Endodermal cell (in vitro differentiated cells): ENCODE results near the gene SEMA6D. TPM values are rescaled to one million over a fixed set of nuclear protein-coding genes. Genes with fewer than 3 reads are reported as not detected.

Experiments
- DNase-seq: peaks from one replicate; pipeline ENCODE4 v3.0.0-alpha.2; 2017
- H3K27ac ChIP-seq: 2 replicates; pipeline ENCODE4 v1.5.1; 2013; ENCODE audit warnings: mild to moderate bottlenecking, low read depth, low read length, moderate library complexity
- H3K27me3 ChIP-seq: 2 replicates; pipeline ENCODE4 v1.6.1; 2013; ENCODE audit warnings: mild to moderate bottlenecking, low read length, moderate library complexity; ENCODE audit not compliant: insufficient read depth, control insufficient read depth, poor library complexity, severe bottlenecking
- H3K36me3 ChIP-seq: 2 replicates; pipeline ENCODE4 v1.7.0; 2013; ENCODE audit warnings: mild to moderate bottlenecking, low read length, moderate library complexity; ENCODE audit not compliant: control insufficient read depth, insufficient read depth
- H3K4me1 ChIP-seq: one replicate; pipeline ENCODE4 v1.7.0; 2013; ENCODE audit warnings: low read length; ENCODE audit not compliant: control insufficient read depth, insufficient read depth
- H3K4me3 ChIP-seq: 2 replicates; pipeline ENCODE4 v1.5.1; 2013; ENCODE audit warnings: mild to moderate bottlenecking, low read length, moderate library complexity
- H3K9ac ChIP-seq: 2 replicates; pipeline ENCODE4 v1.6.1; 2013; ENCODE audit warnings: mild to moderate bottlenecking, low read length, moderate library complexity; ENCODE audit not compliant: poor library complexity, severe bottlenecking; ENCODE audit errors: extremely low read depth
- H3K9me3 ChIP-seq: 2 replicates; pipeline ENCODE4 v1.6.1; 2013; ENCODE audit warnings: mild to moderate bottlenecking, low read length, moderate library complexity; ENCODE audit not compliant: control insufficient read depth
- H3K27ac Mint-ChIP-seq: 2 replicates; pipeline ENCODE4 v1.8.0; 2020; ENCODE audit warnings: mixed read lengths
- H3K27me3 Mint-ChIP-seq: 2 replicates; pipeline ENCODE4 v1.8.0; 2021; ENCODE audit warnings: mild to moderate bottlenecking, mixed read lengths; ENCODE audit not compliant: insufficient read depth
- H3K36me3 Mint-ChIP-seq: 2 replicates; pipeline ENCODE4 v1.8.0; 2020; ENCODE audit warnings: low read depth, mixed read lengths
- H3K4me1 Mint-ChIP-seq: 2 replicates; pipeline ENCODE4 v1.8.0; 2020; ENCODE audit warnings: mixed read lengths
- H3K4me3 Mint-ChIP-seq: 2 replicates; pipeline ENCODE4 v1.8.0; 2020; ENCODE audit warnings: mild to moderate bottlenecking, moderate library complexity, mixed read lengths
- H3K9me3 Mint-ChIP-seq: 2 replicates; pipeline ENCODE4 v1.8.0; 2020; ENCODE audit warnings: mild to moderate bottlenecking, mixed read lengths
- WGBS, 2 experiments: methylation state at CpG; one replicate each; pipeline versions ENCODE4 v1.1.5 to v1.1.7; 2013; ENCODE audit warnings: missing lambda C conversion rate in 2 of 2, mixed read lengths in 1 of 2; ENCODE audit not compliant: insufficient coverage in 1 of 2, insufficient read length in 1 of 2; 5-methylcytosine and 5-hydroxymethylcytosine counted together
- total RNA-seq, 2 donors: library from RNA; stranded (reverse); fragmentation: NEBNext Ultra II Directional in 1 of 2; extraction: Animal tissue kit (Norgen Biotek cat#: 25700) in 1 of 2; gene quantifications; 2 replicates in 1 of 2; 3 replicates in 1 of 2; pipeline ENCODE4 v1.2.1, GENCODE V29; 2021
- TF ChIP-seq, protein P1 (sequence below): fragments of 200-600 bp; sonication (generic); conservative IDR thresholded peaks from 2 replicates; pipeline ENCODE4 v1.5.0; 2021; ENCODE audit warnings: antibody characterized with exemption, mild to moderate bottlenecking

Gene SEMA6D
- total RNA-seq, 2 donors from 2014 or later = 23.6 to 48.7 TPM

DNA sequence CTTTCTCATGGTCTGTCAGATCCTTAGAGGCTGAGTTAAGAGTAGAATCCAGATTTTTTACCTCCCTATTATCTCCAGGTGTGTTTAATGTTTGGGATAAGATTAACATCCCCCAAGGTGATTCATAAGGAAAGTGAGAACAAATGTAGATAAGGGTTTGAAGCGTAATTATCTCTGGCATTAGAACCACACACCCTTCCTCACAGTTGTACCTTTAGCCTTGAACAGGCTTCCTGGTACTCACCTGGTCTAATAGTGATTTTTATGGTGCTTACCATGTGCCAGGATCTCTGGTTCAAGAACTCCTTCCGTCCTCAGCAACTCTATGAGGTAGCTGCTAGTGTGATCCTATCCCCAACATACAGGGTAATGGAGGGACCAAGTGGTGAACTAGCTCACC is 27.7 kb downstream of the SEMA6D start:
- DNase-seq = no peak
- Mint-ChIP-seq H3K4me3 (no peak overlapping the region), H3K9me3 (no peaks in the 10 kb centered on the region), H3K27ac (no peak overlapping the region), H3K4me1 (peaks cover 56% of the 10 kb centered on the region), H3K36me3 (peaks cover 4% of the 10 kb centered on the region), H3K27me3 (no peaks in the 10 kb centered on the region)
- Histone ChIP-seq H3K27me3 (no peaks in the 10 kb centered on the region), H3K9me3 (no peaks in the 10 kb centered on the region), H3K9ac (no peak overlapping the region), H3K4me1 (peaks cover 25% of the 10 kb centered on the region), H3K36me3 (peaks cover 19% of the 10 kb centered on the region), H3K4me3 (no peak overlapping the region), H3K27ac (no peak overlapping the region)
- 59% methylated on average over 2 of the region's 2 CpGs; no CpG with 5 or more reads in 1 of the 2 experiments for WGBS, 2 experiments
- TF ChIP-seq, protein P1, sequence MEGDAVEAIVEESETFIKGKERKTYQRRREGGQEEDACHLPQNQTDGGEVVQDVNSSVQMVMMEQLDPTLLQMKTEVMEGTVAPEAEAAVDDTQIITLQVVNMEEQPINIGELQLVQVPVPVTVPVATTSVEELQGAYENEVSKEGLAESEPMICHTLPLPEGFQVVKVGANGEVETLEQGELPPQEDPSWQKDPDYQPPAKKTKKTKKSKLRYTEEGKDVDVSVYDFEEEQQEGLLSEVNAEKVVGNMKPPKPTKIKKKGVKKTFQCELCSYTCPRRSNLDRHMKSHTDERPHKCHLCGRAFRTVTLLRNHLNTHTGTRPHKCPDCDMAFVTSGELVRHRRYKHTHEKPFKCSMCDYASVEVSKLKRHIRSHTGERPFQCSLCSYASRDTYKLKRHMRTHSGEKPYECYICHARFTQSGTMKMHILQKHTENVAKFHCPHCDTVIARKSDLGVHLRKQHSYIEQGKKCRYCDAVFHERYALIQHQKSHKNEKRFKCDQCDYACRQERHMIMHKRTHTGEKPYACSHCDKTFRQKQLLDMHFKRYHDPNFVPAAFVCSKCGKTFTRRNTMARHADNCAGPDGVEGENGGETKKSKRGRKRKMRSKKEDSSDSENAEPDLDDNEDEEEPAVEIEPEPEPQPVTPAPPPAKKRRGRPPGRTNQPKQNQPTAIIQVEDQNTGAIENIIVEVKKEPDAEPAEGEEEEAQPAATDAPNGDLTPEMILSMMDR = no peak

DNA sequence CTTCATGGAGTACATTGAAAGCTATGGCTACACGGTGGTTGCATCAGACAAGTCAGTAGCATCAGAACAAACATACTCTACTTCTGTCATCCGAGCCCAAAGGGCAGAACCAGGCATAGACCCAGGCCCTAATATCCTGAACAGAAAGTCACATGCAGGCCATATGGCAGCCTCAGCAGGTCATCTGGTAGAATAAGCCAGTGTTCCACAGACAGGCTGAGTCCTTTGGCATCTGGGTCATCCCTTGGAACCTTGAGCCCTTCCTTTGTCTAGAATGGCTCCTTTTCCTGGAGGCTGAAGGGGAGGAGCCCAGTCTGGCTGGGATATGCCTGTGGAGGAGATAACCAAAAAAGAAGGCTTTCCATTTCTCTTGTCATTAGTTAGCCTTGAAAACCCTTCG is 29.2 kb downstream of the SEMA6D start:
- Histone ChIP-seq H3K4me3 (no peak overlapping the region), H3K9me3 (no peaks in the 10 kb centered on the region), H3K36me3 (peaks cover 29% of the 10 kb centered on the region), H3K9ac (no peak overlapping the region), H3K27me3 (no peaks in the 10 kb centered on the region), H3K27ac (no peak overlapping the region), H3K4me1 (peaks cover 29% of the 10 kb centered on the region)
- peaks cover 54% of the 10 kb centered on the region for H3K4me1 Mint-ChIP-seq
- 94% methylated on average over 3 of the region's 3 CpGs; no CpG with 5 or more reads in 1 of the 2 experiments for WGBS, 2 experiments
- no peaks in the 10 kb centered on the region for H3K27me3 Mint-ChIP-seq
- H3K36me3 Mint-ChIP-seq = peaks cover 8% of the 10 kb centered on the region
- TF ChIP-seq, protein P1 = no peak
- H3K9me3 Mint-ChIP-seq = no peaks in the 10 kb centered on the region
- no peak for DNase-seq
- no peak overlapping the region for H3K27ac Mint-ChIP-seq
- no peak overlapping the region for H3K4me3 Mint-ChIP-seq

DNA sequence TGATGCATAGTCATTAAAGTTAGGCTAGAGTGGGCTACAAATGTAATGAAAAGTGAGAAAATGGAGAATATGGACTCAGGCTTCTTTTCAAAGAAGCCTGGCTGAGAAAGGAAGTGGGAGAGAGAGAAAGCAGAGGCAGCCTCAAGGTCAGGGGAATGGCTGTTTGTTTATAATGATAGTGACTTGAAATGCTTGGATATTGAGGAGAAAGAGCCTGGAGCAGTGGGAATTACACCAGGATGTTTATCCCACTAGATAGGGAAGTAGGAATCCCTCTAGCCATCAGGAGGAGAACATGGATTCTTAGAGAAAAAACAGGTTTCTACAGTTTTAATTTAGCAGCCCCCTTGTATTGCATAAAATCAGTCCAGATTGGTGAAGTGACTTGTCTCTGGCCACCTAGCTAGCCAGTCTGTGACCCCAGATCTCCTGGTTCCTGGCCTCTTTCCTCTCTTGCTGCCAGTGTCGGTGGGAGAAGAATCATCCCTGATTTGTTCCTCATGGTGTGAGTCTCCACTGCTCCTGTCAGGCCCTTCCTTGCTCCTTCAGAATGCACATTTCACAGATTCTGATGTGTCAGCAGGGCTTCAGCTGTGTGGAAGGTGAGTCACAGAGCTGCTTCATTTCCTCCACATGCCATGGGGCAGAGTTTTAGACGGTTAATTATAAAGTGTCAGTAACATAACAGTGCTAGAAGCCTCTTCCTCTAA is 32.9 kb downstream of the SEMA6D start:
- DNase-seq = peak; percentile 57
- H3K9me3 ChIP-seq = peaks cover 27% of the 10 kb centered on the region
- Mint-ChIP-seq H3K4me3 (no peak overlapping the region), H3K27ac (no peak overlapping the region), H3K4me1 (peaks cover 23% of the 10 kb centered on the region), H3K27me3 (no peaks in the 10 kb centered on the region), H3K9me3 (peaks cover 24% of the 10 kb centered on the region), H3K36me3 (peaks cover 35% of the 10 kb centered on the region)
- H3K36me3 ChIP-seq = peaks cover 54% of the 10 kb centered on the region
- 92% methylated on average over 2 of the region's 2 CpGs; no CpG with 5 or more reads in 1 of the 2 experiments for WGBS, 2 experiments
- no peak overlapping the region for H3K4me3 ChIP-seq
- H3K27ac ChIP-seq = no peak overlapping the region
- peaks cover 6% of the 10 kb centered on the region for H3K4me1 ChIP-seq
- no peaks in the 10 kb centered on the region for H3K27me3 ChIP-seq
- TF ChIP-seq, protein P1 = no peak
- H3K9ac ChIP-seq = no peak overlapping the region
